ENCODE data around the gene MYOZ3.

DNA sequence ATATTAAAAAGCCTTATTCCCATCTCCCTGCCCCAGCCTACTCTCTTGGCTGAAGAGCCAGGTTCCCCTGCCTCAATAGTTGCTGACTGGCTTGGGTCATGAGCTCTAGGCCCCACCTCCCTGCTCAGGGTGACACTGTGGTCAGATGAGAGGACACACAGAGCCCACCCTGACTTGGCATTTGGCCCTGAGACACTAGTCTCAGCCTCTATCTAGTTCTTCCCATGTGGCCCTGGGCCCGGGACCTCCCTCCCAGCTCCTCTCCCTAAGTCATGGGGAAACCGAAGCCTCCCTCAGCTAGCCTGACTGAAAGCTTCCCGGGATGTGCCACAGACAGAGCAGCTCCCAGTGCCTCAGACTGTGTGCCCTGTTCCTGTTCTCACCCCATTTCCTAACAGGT is 5.8 kb upstream of the MYOZ3 start:
- TF ChIP-seq, protein P1, sequence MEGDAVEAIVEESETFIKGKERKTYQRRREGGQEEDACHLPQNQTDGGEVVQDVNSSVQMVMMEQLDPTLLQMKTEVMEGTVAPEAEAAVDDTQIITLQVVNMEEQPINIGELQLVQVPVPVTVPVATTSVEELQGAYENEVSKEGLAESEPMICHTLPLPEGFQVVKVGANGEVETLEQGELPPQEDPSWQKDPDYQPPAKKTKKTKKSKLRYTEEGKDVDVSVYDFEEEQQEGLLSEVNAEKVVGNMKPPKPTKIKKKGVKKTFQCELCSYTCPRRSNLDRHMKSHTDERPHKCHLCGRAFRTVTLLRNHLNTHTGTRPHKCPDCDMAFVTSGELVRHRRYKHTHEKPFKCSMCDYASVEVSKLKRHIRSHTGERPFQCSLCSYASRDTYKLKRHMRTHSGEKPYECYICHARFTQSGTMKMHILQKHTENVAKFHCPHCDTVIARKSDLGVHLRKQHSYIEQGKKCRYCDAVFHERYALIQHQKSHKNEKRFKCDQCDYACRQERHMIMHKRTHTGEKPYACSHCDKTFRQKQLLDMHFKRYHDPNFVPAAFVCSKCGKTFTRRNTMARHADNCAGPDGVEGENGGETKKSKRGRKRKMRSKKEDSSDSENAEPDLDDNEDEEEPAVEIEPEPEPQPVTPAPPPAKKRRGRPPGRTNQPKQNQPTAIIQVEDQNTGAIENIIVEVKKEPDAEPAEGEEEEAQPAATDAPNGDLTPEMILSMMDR (conservative IDR thresholded peaks at IDR 0.05) = no peak
- TF ChIP-seq ZFX (IDR thresholded peaks at IDR 0.05) = no peak
